IPS-NIHi7 (cell line): ENCODE data around the gene CFAP299.
"Not testable (repeated sequence)": the region's sequence is repeated elsewhere in the genome, so short reads cannot be mapped to it uniquely, and the experiment has no call there.

Experiments
- DNase-seq: peaks from one replicate; pipeline ENCODE4 v3.0.0; 2012; ENCODE audit warnings: mixed read lengths; ENCODE audit errors: extremely low spot score

The CFAP299 gene

DNA sequence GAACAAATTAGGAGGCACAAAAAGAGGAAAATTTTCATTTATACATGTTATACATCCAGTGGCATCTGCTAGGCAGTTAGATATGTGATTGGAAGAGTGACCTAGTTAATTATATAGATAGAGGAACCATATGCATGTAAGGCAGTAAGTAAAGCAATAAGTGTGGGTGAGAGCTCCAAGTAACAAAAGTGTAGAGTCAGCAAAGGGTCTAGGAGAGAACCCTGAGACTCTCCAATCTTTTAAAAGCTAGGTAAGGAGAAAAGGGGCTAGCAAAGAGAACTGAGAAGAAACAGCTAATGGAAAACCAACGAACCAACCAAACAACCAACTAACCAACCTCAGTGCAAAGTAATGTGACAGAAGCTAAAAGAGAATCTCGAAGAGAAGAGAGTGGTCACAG lies 3.8 kb upstream of the CFAP299 start:
- no peak for DNase-seq

DNA sequence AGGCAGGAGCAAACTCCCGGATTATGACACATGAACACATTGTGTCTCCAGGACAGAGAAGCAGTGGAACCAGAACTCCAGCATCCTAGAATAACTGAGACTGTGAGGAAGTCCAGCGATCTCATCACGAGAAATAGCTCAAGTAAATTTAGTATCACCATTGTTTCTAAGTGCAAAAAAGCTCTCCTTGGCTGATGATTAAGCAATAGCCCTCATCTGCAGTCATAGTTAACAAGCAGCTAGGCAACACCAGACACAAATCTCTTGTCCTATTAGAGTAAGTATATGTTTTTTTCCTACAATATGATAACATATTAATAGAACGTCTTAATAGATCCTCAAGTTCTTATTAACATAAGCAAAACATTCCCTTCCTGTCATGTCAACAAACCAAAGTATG lies 2.4 kb upstream of the CFAP299 start:
- DNase-seq: no peak

DNA sequence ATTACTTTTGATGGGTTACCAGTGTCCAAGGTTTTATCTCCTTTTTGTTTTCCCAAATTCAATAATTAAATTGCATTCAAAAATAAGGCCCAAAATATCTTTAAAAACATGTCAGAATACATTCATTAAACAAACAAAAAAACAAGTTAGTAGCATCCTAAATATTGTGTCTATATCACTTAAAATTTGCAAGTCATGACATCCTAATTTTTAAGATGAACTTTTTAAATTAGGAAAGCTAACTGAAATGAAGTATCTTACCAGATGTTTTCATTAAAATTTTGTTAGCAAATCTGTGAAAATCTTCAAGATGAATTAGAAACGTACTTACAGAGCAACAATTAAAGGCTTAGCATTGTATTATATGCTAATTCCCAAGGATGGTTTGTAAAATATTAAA lies 962 bp upstream of the CFAP299 start:
- DNase-seq: no peak

DNA sequence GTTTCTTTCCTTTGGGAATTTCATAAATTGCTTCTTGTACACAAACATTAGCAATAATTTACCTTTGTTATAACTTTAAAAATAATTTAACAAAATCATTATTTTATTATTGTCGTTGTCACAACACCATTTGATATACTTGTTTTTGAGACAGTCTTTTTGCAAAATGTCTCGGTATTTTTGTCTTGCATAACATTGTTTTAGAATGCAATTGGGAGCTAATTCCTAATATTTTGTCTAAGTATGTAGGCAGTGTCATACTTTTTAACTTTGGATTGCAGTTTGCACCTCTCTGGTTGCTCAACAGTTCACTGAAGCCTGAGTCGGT lies 340 bp upstream of the CFAP299 start:
- no peak for DNase-seq

DNA sequence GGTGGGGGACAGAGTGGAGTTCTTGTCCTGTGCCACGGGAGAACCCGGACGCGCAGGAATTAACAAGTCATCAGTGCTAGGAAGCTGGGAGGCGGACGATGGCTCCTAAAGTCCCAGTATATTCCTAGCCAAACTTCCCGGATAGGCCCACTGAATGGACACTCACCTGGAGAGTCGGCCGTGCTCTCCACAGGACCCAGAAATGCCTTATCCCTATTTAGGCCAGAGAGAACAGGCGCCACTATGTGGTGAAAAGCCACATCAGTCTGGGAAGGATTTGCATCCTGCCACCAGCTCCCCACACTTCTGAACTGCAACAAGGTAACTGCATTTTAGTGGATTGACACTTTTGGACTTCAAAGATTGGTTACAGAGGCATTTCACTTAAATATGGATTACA lies 1.1 kb downstream of the CFAP299 start:
- peak; percentile 64 for DNase-seq

DNA sequence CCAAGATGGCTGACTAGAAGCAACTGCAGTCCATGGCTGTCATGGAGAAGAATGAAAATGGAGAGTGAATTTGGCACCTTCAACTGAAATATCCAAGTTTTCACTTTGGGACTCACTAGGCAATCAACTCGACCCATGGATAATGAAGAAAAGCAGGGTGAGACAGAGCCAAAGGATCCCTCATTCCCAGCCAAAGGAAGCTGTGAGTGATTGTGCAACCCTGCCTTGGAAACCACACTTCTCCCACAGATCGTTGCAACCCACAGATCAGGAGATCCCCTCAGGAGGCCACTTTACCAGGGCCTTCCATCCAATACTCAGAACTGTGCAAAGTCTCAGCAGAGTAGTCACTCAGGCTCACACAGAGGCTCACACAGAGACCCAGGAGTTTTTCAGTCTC lies 4.5 kb downstream of the CFAP299 start:
- DNase-seq: no peak

DNA sequence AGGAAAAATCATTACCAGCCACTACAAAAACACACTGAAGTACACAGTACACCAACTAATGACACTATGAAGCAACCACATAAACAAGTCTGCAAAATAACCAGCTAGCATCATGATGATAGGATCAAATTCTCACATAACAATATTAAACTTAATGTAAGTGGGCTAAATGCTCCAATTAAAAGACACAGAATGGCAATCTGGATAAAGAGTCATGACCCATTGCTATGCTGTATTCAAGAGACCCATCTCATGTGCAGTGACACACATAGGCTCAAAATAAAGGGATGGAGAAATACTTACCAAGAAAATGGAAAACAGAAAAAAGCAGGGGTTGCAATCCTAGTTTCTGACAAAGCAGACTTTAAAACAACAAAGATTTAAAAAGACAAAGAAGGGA lies 7.2 kb downstream of the CFAP299 start:
- not testable (repeated sequence) for DNase-seq

DNA sequence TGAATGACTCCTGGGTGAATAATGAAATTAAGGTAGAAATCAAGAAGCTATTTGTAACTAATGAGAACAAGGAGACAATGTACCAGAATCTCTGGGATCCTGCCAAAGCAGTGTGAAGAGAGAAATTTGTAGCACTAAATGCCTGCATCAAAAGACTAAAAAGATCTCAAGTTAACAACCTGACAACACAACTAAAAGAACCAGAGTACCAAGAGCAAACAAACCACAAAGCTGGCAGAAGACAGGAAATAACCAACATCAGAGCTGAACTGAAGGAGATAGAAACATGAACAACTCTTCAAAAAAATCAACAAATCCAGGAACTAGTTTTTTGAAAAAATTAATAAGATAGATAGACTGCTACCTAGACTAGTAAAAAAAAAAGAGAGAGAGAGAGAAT lies 8.4 kb downstream of the CFAP299 start:
- DNase-seq: no peak

DNA sequence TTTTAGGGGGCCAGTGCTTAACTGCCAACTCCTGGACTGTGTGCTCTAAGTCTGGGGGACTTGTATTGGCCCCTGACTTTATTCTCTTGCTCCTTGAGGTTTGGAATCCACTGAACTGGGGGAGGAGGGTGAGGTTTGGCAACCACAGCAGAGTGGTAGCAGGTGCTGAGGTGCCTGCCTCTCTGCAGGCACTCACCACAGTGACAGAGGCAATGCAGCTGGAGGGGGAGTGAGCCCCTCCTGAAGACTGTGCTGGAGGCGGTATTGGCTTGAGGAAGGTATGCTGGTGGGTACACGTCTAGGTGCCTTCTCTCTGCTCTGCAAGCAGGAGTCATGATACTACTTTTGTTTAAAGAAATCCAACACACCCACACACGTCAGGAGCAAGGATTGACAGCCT lies 24.6 kb downstream of the CFAP299 start:
- no peak for DNase-seq

DNA sequence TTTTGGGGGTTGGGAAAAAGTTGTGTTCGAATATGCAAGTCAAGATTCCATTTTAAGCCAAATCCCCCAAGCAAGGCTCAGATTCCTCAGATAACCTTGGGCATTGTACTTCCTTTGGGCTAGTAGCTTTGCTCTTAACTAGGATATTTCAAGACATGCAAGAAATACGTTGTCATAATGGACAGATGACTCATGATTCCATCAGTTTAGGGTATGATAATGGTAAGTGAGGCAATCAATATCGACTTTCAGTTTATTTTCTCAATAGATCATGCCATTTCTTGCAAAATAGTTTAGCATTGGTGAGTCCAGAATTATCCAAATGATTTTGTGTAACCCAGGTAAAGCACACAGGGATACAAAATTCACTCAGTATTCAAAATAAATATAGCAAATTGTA lies 25.4 kb downstream of the CFAP299 start:
- no peak for DNase-seq

DNA sequence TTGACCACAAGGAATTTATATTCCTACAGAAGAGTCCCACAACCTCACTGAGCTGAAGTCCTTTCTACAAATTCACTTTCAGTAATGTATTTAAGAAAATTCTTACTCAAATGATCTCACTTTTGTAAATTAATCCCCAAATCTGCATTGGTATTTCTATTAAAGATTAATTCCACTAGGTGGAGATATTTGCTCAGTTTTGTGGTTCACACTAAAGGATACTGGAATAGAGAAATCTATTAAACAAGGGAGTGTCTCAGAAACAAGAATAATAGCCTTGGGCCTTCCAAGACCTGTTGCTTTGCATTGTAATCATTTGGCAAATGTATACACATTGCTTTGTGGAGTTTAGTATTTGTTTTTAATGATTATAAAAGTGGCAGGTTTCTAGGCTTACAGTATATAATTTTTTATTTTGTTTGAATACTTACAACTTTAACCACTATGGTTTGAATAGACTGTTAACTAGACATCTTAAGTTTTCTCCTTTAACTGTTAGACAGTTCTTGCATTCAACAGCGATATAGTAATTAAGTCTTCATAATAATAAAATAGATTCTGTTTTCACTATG lies 25.9 kb downstream of the CFAP299 start:
- DNase-seq: no peak

DNA sequence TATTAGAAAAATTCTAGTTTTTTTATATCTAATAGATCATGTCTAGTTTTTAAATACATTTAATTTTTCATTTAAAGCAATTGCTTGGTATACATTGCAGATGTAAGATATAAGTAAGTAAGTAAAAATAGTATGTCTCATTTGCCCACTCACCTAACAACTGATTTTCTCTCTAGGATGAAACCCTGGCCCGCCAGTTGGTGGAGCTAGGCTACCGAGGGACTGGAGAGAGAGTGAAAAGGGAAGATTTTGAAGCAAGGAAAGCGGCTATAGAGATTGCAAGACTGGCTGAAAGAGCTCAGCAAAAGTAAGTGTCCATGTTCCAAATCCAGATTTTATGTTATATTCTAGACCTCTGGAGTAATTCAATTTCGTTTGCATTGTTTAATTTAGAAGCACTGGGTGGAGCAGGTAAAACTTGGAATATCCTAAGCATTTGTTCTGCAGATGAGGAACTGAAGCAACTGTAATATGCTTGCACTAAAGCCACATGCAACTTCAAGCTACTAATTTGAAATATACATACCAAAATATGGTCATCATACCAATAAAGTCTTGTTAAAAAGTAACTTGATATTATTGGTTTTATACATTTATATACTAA lies 27.1 kb downstream of the CFAP299 start:
- peak; percentile 55 for DNase-seq

DNA sequence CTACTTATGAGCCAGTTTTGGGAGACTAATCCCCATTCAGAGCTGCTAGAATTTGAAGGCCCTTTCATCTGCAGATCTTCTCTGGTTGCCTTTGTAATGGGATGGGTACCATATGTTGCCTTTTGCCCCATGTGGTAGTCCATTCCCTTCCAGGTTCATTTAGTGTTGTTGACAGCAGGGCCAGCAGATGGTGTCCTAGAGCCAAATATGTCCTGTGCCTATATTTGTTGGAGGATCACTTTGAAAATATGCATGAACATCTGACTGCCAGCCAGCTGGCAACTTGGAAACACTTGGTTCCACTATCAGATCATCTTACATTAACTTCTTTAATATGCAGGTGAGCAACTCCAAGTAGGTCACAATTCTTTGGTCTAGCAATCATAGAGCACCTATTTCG lies 30.4 kb downstream of the CFAP299 start:
- DNase-seq: peak; percentile 65

DNA sequence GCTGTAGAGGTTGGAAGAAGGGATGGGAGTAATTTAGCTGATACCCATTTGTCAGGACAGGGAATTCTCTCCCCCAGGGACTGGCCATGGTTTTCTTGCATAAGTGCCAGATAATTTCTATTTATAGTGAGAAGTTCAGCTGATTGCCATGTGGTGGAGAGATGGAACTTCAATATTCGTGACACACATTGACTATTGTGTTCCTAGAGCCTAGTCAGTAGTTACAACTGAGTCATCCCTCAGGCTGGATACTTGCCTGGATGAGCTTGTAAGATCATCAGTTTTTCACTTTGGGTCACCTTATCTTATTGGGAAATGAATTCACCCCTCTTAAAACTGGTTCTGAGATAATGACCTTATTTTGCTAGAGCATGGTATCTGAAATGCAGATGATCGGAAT lies 32.2 kb downstream of the CFAP299 start:
- no peak for DNase-seq

DNA sequence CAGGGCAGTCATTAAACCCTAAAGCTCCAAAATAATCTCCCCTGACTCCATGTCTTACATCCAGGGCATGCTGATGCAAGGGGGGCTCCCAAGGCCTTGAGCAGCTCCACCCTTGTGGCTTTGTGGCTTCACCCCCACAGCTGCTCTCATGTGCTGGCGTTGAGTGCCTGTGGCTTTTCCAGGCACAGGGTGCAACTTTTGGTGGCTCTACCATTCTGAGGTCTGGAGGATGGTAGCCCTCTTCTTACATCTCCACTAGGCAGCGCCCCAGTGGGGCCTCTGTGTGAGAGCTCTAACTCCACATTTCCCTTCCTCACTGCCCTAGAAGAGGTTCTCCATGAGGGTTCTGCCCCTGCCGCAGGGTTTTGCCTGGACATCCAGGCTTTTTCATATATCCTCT lies 35.1 kb downstream of the CFAP299 start:
- no peak for DNase-seq

DNA sequence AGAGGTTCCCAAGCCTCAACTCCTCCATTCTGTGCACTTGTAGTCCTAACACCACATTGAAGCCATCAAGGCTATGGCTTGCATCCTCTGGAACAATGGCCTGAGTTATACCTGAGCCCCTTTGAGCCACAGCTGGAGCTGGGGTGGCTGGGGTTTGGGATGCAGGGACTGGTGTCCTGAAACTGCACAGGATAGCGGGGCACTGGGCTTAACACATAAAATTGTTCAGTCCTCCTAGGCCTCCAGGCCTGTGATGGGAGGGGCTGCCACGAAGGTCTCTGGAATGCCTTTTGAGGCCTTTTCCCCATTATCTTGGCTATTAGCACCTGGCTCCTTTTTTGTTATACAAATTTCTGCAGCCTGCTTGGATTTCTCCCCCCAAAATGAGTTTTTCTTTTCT lies 35.5 kb downstream of the CFAP299 start:
- no peak for DNase-seq

DNA sequence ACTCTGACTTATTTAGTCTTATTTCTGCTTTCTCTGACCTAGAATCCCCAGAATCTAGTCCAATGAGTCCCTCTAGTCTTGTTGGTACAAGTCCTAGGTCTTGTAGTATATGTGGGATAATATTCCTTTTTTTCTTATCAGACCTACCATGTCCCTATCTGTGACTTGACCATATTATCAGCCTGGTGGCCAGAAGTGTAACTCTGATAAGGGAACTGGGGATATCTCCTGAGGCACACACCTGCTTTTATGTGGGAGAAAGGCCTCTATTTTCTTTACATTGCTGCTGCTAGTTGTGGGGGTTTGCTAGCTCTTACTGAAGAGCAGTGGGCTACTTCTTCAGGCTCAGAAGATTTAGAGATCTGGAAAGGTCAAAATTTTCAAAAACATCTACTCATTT lies 38.6 kb downstream of the CFAP299 start:
- DNase-seq: no peak

DNA sequence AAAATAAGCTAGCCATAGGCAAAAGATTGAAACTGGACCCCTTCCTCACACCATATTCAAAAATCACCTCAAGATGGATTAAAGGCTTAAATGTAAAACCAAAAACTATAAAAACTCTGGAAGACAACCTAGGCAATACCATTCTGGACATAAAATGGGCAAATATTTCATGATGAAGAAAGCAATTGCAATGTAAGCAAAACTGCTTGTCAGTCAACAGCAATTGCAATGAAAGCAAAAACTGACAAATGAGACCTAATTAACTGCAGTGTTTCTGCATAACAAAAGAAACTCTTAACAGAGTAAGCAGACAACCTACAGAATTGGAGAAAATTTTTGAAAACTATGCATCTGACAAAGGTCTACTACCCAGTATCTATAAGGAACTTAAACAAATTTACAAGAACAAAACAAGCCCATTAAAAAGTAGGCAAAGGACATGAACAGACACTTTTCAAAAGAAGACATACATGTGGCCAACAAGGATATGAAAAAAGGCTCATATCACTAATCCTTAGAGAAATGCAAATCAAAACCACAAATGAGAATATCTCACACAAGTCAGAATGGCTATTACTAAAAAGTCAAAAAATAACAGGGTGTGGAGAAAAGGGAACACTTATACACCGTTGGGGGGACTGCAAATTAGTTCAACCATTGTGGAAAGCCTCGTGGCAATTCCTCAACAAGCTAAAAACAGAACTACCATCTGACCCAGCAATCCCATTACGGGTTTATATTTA lies 46.7 kb downstream of the CFAP299 start:
- no peak for DNase-seq

DNA sequence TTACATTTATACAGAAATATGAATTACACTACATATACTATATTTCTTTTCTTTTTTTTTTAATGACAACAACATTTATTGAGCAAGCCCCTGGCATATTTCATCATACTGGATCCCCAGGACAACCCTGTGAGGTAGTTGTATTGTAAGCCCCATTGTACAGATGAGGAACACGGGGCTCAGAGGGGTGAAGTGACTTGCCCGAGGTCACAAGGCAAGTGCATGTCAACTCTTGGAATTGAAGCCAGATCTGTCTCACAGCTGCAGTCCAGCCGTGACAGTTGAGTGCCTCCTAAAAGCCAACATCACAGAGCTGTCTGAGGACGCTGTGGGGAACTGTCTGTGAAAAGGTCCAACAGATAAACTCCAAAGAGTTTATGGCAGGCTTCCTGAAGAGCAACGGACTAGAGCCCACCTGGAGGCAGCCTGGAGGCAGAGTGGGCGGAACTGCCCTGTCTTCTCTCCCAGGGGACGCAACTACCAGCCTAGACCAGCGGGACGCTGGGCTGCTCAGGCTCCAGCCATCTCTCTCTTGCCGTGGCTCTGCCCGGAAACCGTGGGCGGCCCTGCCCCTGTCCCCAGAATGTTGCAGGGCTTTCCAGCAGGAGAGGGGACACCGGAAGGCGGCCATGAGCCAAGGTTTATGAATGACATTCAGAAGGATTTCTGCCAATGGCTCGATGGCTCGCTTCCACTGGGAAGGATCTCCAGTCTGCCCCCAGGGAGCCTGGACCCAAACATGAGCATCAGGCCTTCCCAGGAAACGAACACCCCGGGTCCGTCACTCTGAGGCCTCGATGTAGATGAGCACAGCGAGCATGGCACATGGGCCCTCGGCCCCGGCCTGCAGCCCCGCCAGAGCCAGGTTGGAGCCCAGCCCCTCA lies 50.1 kb downstream of the CFAP299 start:
- no peak for DNase-seq

DNA sequence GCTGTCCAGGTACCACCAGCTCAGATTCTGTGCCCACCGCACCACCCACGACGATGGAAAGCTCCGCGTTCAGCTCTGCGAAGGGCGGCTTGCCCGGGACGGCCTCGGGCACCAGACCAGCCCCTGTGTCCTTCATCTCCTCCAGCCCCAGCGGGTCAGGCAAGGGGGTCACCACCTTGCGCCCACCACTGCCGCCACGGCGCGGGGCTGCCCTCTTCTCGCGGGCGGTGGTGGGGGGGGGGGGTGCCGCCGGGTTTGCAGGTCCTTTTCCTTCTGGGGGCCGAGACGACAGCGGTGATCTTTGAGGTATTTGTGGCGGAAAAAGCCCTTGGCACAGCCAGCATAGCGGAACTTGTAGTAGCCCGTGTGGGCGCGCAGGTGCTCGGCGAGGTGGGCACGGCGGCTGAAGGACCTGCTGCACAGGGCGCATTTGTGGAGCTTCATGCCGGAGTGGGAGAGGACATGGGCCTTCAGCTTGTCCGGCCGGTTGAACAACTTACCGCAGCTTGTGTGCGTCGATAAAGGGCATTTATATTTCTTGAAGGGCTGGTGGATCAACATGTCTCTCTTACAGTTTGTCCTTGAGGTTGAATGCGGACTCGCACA lies 50.9 kb downstream of the CFAP299 start:
- DNase-seq: no peak

DNA sequence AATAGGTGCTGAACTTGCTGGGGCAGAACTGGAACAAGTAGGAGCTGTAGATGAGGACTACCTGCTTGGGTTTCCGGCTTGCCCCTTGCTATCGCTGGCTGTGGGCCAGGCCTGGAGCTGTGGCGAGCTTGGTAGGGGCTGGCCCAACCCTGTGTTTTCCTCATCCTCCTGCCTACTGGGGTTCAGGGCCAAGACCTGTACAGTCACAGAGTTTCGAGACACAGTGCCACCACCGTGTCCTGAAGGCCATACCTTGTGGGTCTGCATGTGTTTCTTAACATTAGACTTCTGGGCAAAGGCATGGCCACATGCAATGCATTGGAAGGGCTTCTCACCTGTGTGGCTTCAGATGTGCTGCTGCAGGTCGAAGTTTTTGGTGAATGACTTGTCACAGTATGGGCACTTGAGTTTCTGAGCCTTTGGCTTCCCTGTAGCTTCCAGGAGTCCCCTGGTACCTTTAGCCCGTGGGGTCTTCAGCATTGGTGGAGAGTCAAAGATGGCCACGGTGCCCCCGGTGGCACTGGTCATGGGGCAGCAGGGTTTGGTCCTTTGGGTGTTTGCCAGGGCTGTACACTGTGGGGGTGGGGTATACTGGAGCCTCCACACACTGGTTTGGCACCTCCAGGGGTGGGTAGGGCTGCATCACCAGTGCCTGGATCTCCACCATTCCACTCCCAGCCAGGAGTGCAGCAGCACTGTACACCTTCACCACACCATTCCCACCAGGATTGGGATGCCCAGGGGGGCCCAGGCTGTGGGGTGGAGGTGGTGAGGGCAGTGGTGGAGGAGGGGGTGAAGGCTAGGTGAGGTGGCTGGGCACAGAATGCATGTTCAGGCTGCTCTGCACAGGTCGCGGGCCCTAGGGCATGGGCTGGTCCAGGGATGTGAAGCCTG lies 52.1 kb downstream of the CFAP299 start:
- no peak for DNase-seq
